OCI-M2 (cell line): ENCODE measurements around the gene GDF2.

Experiments used
- DNase-seq: peaks from one replicate; lab custom pipeline; 2025; ENCODE audit not compliant: unreplicated experiment; lab: John Stamatoyannopoulos, UW

The GDF2 gene

DNA sequence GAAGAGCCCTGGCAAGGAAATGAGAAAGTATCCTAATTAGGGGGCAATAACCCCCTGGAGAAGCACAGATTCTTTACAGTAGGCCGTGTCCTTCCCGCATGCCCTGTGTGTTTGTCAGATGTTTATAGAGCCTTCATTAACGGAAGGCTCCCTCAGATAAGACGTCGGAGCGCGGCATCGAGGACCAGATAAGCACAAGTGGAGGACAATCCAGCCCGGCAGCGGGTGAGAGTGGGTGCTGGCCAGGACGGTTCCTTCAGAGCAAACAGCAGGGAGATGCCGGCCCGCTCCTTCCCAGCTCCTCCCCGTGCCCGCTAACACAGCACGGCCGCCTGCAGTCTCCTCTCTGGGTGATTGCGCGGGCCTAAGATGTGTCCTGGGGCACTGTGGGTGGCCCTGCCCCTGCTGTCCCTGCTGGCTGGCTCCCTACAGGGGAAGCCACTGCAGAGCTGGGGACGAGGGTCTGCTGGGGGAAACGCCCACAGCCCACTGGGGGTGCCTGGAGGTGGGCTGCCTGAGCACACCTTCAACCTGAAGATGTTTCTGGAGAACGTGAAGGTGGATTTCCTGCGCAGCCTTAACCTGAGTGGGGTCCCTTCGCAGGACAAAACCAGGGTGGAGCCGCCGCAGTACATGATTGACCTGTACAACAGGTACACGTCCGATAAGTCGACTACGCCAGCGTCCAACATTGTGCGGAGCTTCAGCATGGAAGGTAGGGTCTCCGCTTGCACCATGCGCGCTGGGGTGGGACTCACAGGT is at the start of gene GDF2:
Gene GDF2, plus strand, starts transcription at position 155 of the 762 bp plus-strand sequence. Its CDS starts 215 bp downstream, at position 370.
- no peak for DNase-seq

DNA sequence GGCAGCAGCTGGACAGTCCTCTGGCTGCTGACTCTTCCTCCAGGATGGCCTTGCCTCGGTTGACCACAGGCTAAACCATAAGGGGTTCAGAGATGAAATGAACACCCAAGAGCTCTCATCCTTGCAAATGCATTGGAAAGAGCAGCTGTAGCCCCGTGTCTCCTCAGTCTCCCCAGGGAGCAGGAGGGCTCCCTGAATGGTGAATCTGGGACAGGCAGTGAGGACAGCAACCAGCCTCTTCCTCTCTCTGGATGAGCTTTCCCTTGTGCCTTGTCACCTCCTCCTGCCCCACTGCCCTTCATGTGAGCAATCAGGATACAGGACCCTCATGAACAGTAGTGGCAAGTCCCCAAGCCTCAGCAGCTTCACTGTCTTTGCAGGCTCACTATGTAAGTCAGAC is 46.2 kb upstream of the GDF2 start:
- no peak for DNase-seq

DNA sequence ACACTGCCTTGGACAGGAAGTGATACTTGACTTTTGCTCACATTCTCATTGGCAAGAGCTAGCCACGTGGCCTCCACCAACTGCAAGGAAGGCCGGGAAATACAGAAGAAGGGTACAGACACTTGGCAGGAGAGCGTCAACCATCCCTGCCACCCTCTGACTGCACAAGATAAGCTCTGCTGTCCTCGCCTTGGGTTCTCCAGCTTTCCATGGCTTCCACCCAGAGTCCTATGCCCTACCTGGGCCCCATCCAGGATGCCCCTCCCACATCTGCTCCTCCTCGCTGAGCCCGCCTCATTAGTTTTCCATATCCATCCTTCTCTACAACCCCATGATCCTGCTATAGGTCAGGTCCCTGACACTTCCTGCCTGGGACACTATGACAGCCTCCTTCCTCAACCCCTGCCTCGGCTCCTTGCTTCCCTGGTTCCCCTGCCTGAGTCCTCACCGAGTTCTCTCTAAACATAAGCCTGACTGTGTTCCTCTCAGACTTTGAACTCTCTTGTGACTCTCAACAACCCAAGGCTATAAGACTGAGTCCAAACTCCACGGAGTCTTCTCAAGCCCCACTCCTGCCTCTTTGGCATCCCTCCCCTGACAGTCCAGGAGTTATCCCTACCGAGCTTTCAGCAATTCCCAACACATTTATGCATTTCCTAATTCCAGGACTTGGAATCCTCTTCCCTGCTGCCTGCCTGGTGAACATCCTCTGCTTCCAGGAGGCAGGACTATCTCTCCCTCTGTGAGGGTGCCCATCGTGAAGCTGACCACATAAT is 45.5 kb upstream of the GDF2 start:
- DNase-seq = no peak

DNA sequence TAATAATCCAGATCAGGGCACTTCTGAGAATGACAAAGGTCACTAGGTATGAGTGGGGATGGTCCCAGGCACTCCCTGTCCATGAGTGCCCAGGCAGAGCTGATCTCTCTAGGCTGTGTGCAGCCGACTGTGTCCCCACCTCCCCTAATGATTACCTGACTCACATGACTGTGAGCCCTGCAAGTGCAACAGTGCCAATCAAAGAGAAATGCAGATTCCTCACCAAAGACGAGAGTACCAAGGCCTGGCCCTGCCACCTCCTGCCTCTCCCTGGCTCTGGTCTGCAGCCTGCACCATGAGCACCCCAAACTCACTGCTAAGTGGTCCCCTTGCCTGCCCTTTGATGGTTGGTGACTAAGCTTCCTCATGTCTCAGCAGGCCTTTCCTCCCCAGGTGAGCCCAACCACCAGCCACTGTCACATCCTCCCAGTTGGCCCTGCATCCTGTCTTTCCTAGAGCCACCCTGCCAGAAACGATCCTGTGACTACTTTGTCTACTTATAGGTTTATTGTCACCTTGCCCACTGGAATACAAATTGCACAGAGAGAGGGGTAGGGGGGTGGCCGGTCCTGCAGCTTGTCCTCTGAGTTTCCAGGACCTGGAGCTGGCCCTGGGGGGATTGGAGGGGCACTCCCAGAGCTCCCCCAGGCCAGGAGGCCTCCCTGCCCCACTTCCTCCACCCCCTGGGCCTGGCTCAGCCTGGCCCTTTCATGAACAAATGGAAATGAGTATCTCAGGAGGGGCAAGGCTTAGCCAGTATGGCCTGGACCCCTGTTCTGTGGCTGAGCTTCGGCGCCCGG is 44.7 kb upstream of the GDF2 start:
- no peak for DNase-seq

DNA sequence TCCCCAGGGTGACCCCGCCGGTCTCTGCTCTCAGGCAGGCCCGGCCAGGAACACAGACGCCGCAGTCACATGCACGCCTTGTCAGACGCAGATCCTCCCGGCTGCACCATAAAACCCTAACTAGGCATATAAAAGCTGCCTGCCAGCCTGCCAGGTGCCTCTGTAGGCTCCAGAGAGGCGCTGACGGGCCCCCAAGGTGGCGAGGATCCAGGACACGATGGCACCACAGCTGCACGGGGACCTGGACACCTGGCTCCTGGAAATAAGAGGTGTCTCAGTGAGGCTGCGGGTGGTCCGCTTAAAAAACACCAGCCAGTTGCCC is 44.1 kb upstream of the GDF2 start:
- DNase-seq = no peak

DNA sequence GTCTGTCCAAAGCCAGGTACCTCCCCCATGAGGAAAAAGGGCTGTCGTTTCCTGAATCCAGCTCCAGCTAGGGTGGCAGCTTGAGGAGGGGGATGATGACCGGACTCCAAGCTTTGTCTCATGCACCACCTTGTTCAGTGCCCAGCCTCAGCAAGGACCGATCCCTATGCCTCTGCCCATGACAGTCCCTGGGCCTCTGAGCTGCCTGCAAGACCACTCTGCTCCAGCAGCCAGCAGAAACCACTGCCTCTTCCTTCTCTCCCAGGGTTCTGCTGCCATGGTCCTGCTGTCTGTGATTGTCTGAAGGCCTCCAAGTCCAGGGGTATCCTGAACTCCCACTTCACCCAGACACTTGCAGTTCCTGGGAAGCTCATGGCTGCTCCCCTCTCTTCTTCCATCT is 43.5 kb upstream of the GDF2 start:
- DNase-seq = no peak

DNA sequence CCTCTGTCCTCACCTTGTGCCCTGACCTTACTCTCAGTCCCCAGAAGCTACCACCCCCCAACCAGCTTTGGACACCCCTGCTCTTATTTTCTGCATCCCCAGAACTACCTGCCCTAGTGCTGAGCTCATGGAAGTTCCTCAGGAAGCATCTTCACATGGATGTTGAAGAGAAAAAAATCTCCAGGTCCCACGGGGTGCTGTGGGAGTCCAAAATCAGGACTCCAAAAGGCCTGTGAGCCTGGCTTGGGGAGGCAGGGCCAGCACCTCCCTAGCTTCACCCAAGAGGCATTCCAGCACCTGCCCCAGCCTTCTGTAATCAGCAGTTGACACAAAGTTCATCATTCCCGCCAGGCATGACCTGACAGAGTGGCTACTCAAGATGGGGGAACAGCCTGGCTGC is 43.0 kb upstream of the GDF2 start:
- DNase-seq = no peak

DNA sequence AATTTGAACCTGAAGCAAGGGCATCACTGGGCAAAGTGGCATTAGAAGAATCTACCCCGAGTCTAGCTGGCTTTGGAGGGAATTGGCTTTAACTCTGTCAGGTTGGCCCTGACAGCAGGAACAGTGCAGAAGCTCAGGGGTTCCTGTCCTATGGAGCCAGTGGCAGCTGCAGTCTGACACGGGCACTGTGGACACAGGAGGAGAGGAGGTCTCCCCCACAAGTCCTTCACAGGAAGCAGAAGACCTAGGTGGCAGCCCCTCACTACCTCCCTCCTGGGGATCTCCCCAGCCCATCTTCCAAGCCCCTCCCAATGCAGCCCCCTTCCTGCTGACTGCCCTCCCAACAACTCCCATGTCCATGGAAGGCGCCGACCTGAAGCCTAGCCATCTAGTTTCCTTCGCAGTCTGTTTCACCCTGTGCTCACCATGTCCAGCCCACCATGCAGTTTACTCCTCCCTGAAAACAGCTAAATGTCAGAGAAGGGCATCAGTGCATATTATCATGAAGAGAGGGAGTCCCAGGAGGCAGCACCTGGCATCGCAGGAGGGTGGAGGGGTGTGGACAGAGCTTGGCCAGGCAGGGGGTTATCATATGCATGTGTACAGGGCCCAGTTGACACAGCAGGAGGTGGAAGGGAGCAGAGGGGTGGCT is 40.1 kb upstream of the GDF2 start:
- DNase-seq = no peak

DNA sequence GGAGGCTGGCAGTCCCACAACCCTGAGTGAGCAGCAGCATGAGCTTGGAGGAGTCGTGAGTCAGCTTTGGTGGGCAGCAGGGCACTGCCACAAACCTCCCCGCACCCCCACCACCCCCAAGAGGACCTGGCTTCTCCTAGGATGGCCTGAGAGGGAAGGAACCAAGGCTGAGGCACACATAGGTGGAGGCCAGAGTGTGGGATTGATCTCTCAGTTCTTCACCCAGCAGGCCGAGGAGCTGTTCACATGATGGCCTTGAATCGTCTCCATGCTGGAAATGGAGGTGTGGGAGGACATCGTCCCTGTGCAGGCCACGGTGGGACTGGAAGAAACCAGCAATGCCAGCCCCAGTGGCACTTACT is 39.6 kb upstream of the GDF2 start:
- DNase-seq = no peak

DNA sequence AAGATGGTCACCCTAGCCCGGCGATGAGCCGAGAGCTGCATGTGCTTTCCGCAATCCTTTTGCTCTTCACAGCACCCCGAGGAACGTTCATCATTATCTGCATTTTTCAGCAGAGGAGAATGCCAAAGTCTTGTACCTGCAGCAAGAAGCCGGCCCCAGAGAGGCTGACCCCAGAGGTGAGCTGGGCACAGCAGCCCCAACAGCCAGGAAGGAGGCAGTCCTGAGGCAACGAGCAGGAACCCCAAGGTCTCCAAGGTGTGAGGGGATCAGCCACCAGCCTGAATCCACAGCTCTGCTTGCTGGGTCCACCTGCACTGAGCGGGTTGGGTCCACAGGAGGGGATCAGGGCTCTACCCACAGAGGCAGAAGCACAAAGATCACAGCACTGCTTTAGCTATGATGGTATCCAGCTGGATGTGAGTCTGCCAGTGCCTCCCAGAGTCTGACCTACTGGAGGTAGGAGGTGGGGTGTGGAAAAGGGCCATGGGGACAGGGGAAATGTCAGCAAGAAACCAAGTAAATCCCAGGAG is 39.1 kb upstream of the GDF2 start:
- no peak for DNase-seq

DNA sequence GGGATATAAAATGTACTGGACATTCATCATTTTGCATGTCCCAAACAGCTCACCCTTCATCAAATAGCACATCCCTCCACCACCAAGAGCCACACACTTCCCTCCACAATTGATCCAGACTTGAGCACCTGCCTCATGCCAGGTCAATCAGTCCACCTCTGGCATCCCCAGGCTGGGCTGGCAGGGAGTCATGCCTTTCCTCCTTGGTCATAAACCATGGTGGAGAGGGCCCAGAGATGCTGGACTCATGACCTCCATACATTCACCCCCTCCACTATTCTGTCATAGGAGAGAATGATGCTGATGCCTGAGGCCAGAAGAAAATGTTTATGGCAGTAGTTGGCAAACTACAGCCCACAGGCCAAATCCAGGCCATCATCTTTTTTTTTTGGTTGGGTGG is 38.4 kb upstream of the GDF2 start:
- DNase-seq = no peak

DNA sequence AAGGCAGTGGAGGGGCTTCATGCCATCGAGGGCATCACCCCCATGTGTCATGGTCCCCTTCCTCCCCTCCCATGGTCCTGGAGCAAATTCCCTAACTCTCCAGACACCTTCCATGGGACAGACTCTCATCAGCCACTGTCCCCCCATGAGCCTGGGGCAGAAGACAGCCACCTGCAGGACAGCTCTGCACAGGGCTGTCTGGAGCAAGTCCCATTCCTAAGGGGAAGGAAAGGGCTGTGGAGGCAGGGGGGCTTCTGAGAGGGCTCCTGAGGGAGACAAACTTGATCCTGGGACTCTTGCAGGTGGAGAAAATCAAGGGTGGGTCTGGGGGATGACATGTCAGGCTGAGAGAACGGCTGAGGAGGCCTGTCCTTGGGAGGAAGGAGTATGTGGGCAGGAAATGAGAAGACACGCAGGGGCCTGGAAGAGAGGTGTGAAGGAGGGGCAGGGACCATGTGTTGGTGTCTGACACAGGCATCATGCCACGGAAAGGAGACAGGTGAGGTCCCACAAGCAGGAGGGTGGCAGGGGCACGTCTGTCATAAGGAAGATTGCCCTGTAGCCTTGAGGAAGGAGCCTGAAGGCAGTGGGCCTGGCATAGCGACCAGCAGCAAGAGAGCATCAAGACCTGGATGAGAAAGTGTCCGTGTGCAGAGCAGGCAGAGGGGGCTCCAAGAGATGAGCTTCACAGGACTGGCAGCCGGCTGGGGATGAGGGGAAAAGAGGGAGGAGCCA is 36.7 kb upstream of the GDF2 start:
- no peak for DNase-seq

DNA sequence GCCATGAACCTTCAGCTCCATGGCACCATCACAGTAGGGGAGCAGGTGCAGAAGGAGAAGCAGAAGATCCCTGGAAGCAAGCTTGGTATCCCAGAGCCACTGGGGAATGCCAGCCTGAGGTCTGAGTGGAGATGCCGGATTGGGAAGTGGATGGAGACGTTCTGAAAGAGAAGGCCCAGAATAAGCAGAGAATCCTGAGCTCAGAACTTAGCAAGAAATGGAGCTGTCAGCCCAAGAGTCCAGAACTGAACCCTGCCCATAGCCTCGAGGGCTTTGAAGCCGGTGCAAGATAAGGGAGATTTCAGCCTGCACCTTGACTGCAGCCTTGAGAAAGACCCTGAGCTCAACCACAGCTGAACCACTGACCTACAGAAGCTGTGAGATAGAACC is 36.1 kb upstream of the GDF2 start:
- DNase-seq = no peak

DNA sequence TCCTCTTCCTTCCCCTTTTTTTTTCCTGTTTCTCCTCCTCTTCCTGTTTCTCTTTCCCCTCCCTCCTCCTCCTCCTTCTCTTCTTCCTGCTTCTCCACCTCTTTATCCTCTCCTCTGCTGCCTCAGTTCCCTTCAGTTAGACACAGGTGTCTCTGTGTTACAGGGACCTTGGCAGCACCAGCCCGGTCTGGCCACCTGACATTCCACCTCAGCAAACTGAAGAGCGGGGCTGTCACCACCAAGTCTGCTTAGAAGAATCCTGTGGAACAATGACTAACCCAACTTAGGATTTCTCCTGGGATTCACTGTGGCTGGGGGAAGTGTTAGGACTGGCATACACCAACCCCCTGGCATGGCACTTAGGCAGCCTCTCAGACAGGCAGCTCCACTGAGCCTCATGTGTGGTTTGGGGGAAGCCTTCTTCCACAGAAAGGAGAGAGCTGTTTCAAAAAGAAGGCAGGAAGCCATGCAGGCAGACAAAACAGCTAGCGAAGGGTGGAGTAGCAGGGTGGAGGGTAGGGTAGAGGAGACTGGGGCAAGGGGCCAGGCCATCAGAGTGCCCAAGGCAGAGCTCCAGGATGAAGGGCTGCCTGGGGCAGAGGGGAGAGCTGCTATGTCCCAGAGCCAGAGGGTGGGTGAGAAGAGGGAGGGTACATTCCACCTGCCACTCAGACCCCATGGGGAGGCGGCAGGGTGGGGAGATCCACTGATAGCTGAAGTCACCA is 35.5 kb upstream of the GDF2 start:
- DNase-seq = no peak

DNA sequence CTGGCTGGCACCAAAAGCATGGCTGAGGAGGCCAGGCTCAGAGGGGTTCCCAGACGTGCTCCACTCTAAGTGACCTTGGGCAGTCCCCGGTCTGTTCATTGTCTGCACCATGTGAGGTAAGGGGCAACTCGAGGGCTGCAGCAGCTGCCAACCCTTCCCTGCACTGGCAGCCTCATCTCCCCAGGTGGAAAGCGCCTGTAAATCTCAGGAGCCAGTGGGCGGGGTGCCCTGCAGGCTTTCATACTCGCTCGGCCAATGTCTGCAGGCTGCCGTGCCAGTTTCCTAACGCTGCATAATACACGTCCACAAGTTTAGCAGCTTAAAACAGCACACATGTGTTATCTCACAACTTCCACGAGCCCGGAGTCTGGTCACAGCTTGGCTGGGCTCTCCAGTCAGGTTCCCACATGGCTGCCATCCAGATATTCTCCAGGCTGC is 34.9 kb upstream of the GDF2 start:
- DNase-seq = no peak

DNA sequence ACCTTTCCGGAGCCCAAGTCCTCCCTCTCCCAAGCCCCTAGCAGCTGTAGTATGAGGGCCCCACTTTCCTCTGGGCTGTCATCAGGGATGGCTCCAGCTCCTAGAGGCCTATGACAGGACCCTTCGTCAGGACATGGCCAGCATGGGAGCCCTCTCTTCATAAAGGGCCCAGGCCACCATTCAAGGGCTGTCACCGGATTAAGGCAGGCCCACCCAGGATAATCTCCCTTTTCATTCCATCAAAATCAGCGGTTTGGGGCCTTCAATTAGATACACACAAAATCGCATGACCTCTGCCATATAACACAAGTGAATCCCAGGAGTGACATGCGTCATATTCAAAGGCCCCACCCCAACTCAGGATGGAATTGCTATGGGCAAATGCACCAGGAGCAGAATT is 34.4 kb upstream of the GDF2 start:
- DNase-seq = no peak

DNA sequence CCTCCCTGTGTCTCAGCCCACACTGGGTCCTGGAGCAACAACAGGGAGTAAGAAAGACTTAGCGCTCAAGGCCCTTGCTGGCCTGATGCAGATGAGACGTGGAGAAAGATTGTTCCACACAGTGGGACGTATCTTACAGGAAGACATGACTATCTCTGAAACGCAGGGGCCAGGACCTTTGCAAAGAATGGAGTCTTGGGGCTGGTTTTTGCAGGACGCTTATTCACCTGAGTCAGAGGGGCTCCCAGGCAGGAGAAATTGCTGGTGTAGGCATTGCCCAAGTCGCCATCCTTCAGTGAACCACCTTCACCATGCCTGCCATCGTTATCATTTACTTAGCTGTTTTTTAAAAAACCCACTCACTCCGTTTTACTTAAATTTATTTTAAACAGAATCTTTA is 34.0 kb upstream of the GDF2 start:
- no peak for DNase-seq

DNA sequence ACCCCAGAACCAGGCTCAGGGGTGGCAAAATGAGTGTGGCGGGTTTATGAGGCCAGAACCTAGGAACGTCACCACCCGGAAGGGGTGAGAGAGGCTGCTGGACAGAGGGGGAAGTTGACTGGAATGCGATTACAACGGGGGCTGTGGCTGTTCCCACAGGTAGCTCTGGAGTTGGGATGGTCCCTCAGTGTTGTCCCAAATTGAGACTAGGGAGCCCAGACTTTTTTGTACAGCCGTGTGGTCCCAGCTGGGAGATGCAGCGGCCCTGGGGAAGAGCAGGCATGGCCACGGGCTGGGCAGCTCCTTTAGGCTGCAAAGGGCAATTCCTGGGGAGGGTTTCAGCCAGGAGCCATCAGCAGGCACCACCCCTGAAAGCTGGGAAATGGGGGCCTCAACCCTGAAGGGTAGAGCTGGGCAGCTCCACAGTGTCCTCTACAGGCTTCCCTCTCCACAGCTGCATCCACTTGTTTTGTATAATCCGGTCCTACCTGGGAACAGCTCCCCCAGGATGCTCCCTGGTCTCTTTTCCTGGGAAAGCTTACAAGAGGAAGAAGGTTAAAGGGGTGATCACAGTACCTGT is 33.2 kb upstream of the GDF2 start:
- no peak for DNase-seq

DNA sequence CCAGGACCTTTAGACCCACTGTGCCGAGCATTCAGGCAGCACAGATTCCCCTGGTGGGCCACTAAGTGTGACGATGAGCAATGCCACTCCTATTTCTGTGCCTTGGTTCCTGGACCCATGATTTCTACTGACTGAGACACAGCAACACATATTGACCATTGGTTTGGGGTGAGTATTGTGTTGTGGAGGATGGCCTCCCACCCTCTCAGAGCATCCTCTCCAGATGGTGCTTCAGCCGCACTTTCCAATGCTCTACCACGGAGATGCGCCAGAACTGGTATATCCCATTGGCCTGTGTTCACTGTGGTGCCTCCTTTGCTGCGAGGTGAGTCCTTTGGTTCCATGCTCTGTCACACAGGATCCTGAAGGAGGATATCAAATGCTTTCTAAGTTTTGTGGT is 32.3 kb upstream of the GDF2 start:
- no peak for DNase-seq

DNA sequence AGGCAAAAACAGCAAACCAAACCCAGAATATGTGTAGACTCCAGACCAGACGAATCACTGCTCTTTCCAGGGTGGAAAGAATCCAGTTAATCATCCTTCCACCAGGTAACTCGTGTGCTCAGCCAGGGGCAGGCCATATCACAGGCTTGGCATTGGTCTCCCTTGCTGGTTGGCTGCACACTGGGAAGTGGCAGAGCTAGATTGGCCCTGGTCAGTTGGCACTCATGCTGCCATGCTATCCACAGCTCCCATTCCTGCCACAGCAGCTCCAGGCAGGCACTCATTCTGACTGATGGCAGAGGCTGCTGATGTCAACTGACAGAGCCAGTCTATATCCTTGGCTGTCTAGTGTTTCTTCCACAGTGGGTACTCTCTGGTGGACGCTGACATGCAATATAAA is 31.9 kb upstream of the GDF2 start:
- no peak for DNase-seq
